ENCODE measurements around the gene APCDD1L. TPM values are rescaled to one million over a fixed set of nuclear protein-coding genes. Genes with fewer than 3 reads are reported as not detected.
A peak's percentile ranks its signal among the peaks of the same experiment; 100 is the strongest.

Gene APCDD1L
- total and polyA plus RNA-seq, 7 donors, result 0.22 to 1.9 (median 0.84) TPM; not detected in 1

GRCh38 chr20:58531657-58532056, 16.5 kb upstream of the APCDD1L start:
- Histone ChIP-seq H3K9me3 (peaks cover 7 to 19% (median 9%) of the 10 kb centered on the region in 4 donors), H3K27me3 (no peaks in the 10 kb centered on the region), H3K27ac (no peak overlapping the region), H3K4me1 (no peaks in the 10 kb centered on the region), H3K36me3 (no peaks in the 10 kb centered on the region), H3K4me3 (no peak overlapping the region)
- intact Hi-C loops (cut with DNase I), result no loop called here
- no peak for DNase-seq
- TF ChIP-seq EP300 (IDR thresholded peaks at IDR 0.05) (no peak), POLR2AphosphoS5 (IDR thresholded peaks at IDR 0.05) (no peak), CTCF (IDR thresholded peaks at IDR 0.05) (no peak), POLR2A (IDR thresholded peaks at IDR 0.05) (no peak)

- no peaks in the 10 kb centered on the region for H3K36me3 ChIP-seq
- H3K4me3 ChIP-seq, result no peak overlapping the region
- no peak for DNase-seq
- H3K4me1 ChIP-seq, result no peaks in the 10 kb centered on the region
- H3K27ac ChIP-seq, result no peak overlapping the region
- H3K9me3 ChIP-seq, result peaks cover 8 to 22% (median 13%) of the 10 kb centered on the region in 4 donors
- no peaks in the 10 kb centered on the region for H3K27me3 ChIP-seq
- intact Hi-C loops (cut with DNase I), result no loop called here
- no peak for TF ChIP-seq POLR2AphosphoS5 (IDR thresholded peaks at IDR 0.05)
- no peak for TF ChIP-seq POLR2A (IDR thresholded peaks at IDR 0.05)
- no peak for TF ChIP-seq EP300 (IDR thresholded peaks at IDR 0.05)
- TF ChIP-seq CTCF (IDR thresholded peaks at IDR 0.05), result no peak
Observed at GRCh38 chr20:58531063-58531462, 15.9 kb upstream of the APCDD1L start.

GRCh38 chr20:58528412-58528811, 13.2 kb upstream of the APCDD1L start:
- Histone ChIP-seq H3K9me3 (peaks cover 10 to 22% (median 13%) of the 10 kb centered on the region in 4 donors), H3K4me1 (no peaks in the 10 kb centered on the region), H3K36me3 (no peaks in the 10 kb centered on the region), H3K27me3 (no peaks in the 10 kb centered on the region), H3K27ac (no peak overlapping the region), H3K4me3 (no peak overlapping the region)
- intact Hi-C loops (cut with DNase I), result no loop called here
- no peak for TF ChIP-seq POLR2A (IDR thresholded peaks at IDR 0.05)
- no peak for TF ChIP-seq CTCF (IDR thresholded peaks at IDR 0.05)
- no peak for TF ChIP-seq POLR2AphosphoS5 (IDR thresholded peaks at IDR 0.05)
- WGBS, 2 donors, result 94% methylated on average over 1 of the region's 1 CpG
- peak; percentile 3 for DNase-seq

- Histone ChIP-seq H3K36me3 (no peaks in the 10 kb centered on the region), H3K27me3 (no peaks in the 10 kb centered on the region), H3K9me3 (peaks cover 5 to 12% (median 10%) of the 10 kb centered on the region in 4 donors), H3K4me3 (no peak overlapping the region), H3K27ac (no peak overlapping the region), H3K4me1 (no peaks in the 10 kb centered on the region)
- intact Hi-C loops (cut with DNase I), result no loop called here
- no peak for DNase-seq
- 94 to 96% methylated on average over 3 of the region's 3 CpGs for WGBS, 2 donors
- TF ChIP-seq CTCF (IDR thresholded peaks at IDR 0.05) (no peak), POLR2AphosphoS5 (IDR thresholded peaks at IDR 0.05) (no peak), POLR2A (IDR thresholded peaks at IDR 0.05) (no peak), EP300 (IDR thresholded peaks at IDR 0.05) (no peak)
Observed at GRCh38 chr20:58526411-58526810, 11.2 kb upstream of the APCDD1L start.

GRCh38 chr20:58524814-58525213, 9.6 kb upstream of the APCDD1L start:
- intact Hi-C loops (cut with DNase I), result no loop called here
- H3K4me3 ChIP-seq, result no peak overlapping the region
- no peaks in the 10 kb centered on the region for H3K4me1 ChIP-seq
- peak; percentile 34 for DNase-seq
- H3K9me3 ChIP-seq, result peaks cover 5 to 11% (median 7%) of the 10 kb centered on the region in 4 donors
- 75% methylated on average over 7 of the region's 7 CpGs for WGBS, 2 donors
- no peak overlapping the region for H3K27ac ChIP-seq
- no peaks in the 10 kb centered on the region for H3K36me3 ChIP-seq
- TF ChIP-seq EP300 (IDR thresholded peaks at IDR 0.05), result no peak
- TF ChIP-seq POLR2AphosphoS5 (IDR thresholded peaks at IDR 0.05), result no peak
- TF ChIP-seq POLR2A (IDR thresholded peaks at IDR 0.05), result no peak
- no peak for TF ChIP-seq CTCF (IDR thresholded peaks at IDR 0.05)
- H3K27me3 ChIP-seq, result no peaks in the 10 kb centered on the region

All from sigmoid colon (tissue), 7 donors.